ENCODE measurements around the gene EPHA6.

- TF ChIP-seq CTCF (IDR thresholded peaks at IDR 0.05) (no peak), EZH2 (IDR thresholded peaks at IDR 0.05; ENCODE audit: borderline replicate concordance, insufficient read depth, low read depth, low read length, poor library complexity, severe bottlenecking) (no peak)
These were observed 847.9 kb downstream of the EPHA6 start for GRCh38 chr3:97662264-97662663.

Data from B cell (primary cell).